HepG2 (cell line): ENCODE results near the gene NES. TPM values are rescaled to one million over a fixed set of nuclear protein-coding genes. Genes with fewer than 3 reads are reported as not detected.

Experiments
- ELF1 ChIP-seq: sonication (generic); formaldehyde crosslinking; IDR thresholded peaks from 2 replicates; pipeline ENCODE4 v1.4.0; 2020; ENCODE audit warnings: missing genetic modification reagents
- FOXP1 ChIP-seq, 2 experiments: fragments of 450-650 bp in 1 of 2; IDR thresholded peaks; 2 replicates each; pipeline ENCODE4 v1.6.1; 2017 to 2018; ENCODE audit warnings: antibody characterized with exemption in 1 of 2
- KAT2B ChIP-seq: fragments of 150-350 bp; IDR thresholded peaks from 2 replicates; pipeline ENCODE4 v1.6.1; 2014; ENCODE audit warnings: low read depth, low read length, borderline replicate concordance
- KLF11 ChIP-seq: IDR thresholded peaks from 2 replicates; pipeline ENCODE4 v1.6.1; 2016; ENCODE audit warnings: missing compliant biosample characterization
- MBD4 ChIP-seq: IDR thresholded peaks from 2 replicates; pipeline ENCODE4 v1.6.1; 2012; ENCODE audit warnings: low read length, inconsistent platforms, borderline replicate concordance
- PBX3 ChIP-seq: sonication (generic); formaldehyde crosslinking; IDR thresholded peaks from 2 replicates; pipeline ENCODE4 v1.8.1; 2023; ENCODE audit warnings: missing genetic modification reagents, inconsistent platforms, borderline replicate concordance
- SKI ChIP-seq: fragments of 450-650 bp; IDR thresholded peaks from one replicate; pipeline ENCODE4 v1.6.1; 2018; ENCODE audit warnings: mild to moderate bottlenecking; ENCODE audit not compliant: partially characterized antibody
- SP140L ChIP-seq: sonication (generic); formaldehyde crosslinking; IDR thresholded peaks from 2 replicates; pipeline ENCODE4 v1.4.0; 2020; ENCODE audit warnings: missing genetic modification reagents, borderline replicate concordance
- SP4 ChIP-seq: sonication (generic); formaldehyde crosslinking; IDR thresholded peaks from 2 replicates; pipeline ENCODE4 v1.8.1; 2023; ENCODE audit warnings: mild to moderate bottlenecking, missing genetic modification reagents
- TCF12 ChIP-seq, 2 experiments: fragments of 450-650 bp in 1 of 2; sonication (generic) in 1 of 2; formaldehyde crosslinking in 1 of 2; IDR thresholded peaks; 2 replicates each; pipeline versions ENCODE4 v1.6.1 to v1.8.0; 2017 to 2022; ENCODE audit warnings: antibody characterized with exemption in 1 of 2, mild to moderate bottlenecking in 1 of 2, missing genetic modification reagents in 1 of 2, moderate library complexity in 1 of 2
- ZEB1 ChIP-seq: IDR thresholded peaks from 2 replicates; pipeline ENCODE4 v1.6.1; 2012; ENCODE audit warnings: mild to moderate bottlenecking, low read depth, inconsistent platforms; ENCODE audit not compliant: insufficient replicate concordance
- ZFP36L1 ChIP-seq: sonication (generic); formaldehyde crosslinking; IDR thresholded peaks from 2 replicates; pipeline ENCODE4 v1.8.0; 2022; ENCODE audit warnings: mild to moderate bottlenecking, missing genetic modification reagents, moderate library complexity
- ZKSCAN8 ChIP-seq: IDR thresholded peaks from 2 replicates; pipeline ENCODE4 v1.6.1; 2016; ENCODE audit warnings: borderline replicate concordance, missing genetic modification reagents, missing compliant biosample characterization
- ZNF143 ChIP-seq: sonication (generic); formaldehyde crosslinking; IDR thresholded peaks from 2 replicates; pipeline ENCODE4 v1.4.0; 2020; ENCODE audit warnings: missing genetic modification reagents
- ZNF609 ChIP-seq: sonication (generic); formaldehyde crosslinking; IDR thresholded peaks from 2 replicates; pipeline ENCODE4 v1.4.0; 2020; ENCODE audit warnings: mild to moderate bottlenecking, missing genetic modification reagents, borderline replicate concordance
- ZNF670 ChIP-seq: sonication (generic); formaldehyde crosslinking; IDR thresholded peaks from 2 replicates; pipeline ENCODE4 v1.8.0; 2022; ENCODE audit warnings: mild to moderate bottlenecking, missing genetic modification reagents, borderline replicate concordance
- ZSCAN20 ChIP-seq: sonication (generic); formaldehyde crosslinking; IDR thresholded peaks from 2 replicates; pipeline ENCODE4 v1.4.0; 2020; ENCODE audit warnings: missing genetic modification reagents, mild to moderate bottlenecking, borderline replicate concordance
- ZSCAN22 ChIP-seq: sonication (generic); formaldehyde crosslinking; IDR thresholded peaks from 2 replicates; pipeline ENCODE4 v1.4.0; 2020; ENCODE audit warnings: mild to moderate bottlenecking, missing genetic modification reagents
- ZSCAN29 ChIP-seq: sonication (generic); formaldehyde crosslinking; conservative IDR thresholded peaks from 2 replicates; pipeline ENCODE4 v1.4.0; 2020; ENCODE audit warnings: mild to moderate bottlenecking, missing genetic modification reagents
- polyA plus RNA-seq, 8 experiments: library from polyadenylated mRNA; depleted of rRNA in 3 of 8; stranded (reverse) in 7 of 8; unstranded in 1 of 8; fragments of >200 nt; fragmentation: Illumina TruSeq in 4 of 8; extraction: Trizol in 4 of 8; gene quantifications; 2 replicates each; pipeline versions ENCODE4 v1.2.1 to v1.2.3, GENCODE V29; 2011 to 2016; ENCODE audit warnings: low read depth in 4 of 8, missing spikeins in 1 of 8, mixed read lengths in 1 of 8; ENCODE audit not compliant: insufficient read depth in 1 of 8
- total RNA-seq, 5 experiments: library from RNA; depleted of rRNA; stranded (reverse); fragments of >200 nt; fragmentation: Illumina TruSeq; extraction: Trizol; gene quantifications; 2 replicates each; pipeline ENCODE4 v1.2.3, GENCODE V29; 2016; ENCODE audit warnings: low read depth in 1 of 5
- TF ChIP-seq, protein P1 (sequence below): sonication (generic); formaldehyde crosslinking; IDR thresholded peaks from 2 replicates; pipeline ENCODE4 v1.4.0; 2020; ENCODE audit warnings: missing genetic modification reagents; ENCODE audit errors: not compliant biosample characterization

NES gene
- total and polyA plus RNA-seq, 2 of the 13 experiments (the other 11 are each of a cell fraction or from before 2014, with no cell fraction given): 1.7 to 16.6 TPM

GRCh38 chr1:156677616-156678596 is 699 bp upstream of the NES start (continued):
- no peak for TF ChIP-seq FOXP1 (IDR thresholded peaks at IDR 0.05)
- no peak for TF ChIP-seq FOXP1 (CRISPR knock-in tag; IDR thresholded peaks at IDR 0.05)
- no peak for TF ChIP-seq ZSCAN20 (CRISPR knock-in tag)
- TF ChIP-seq ZFP36L1 (CRISPR knock-in tag): no peak
- peak; percentile 96 for TF ChIP-seq ZSCAN22
- TF ChIP-seq MBD4: no peak
- TF ChIP-seq SKI: no peak
- TF ChIP-seq ZNF609 (CRISPR knock-in tag): no peak
- TF ChIP-seq SP140L (CRISPR knock-in tag): no peak
- TF ChIP-seq PBX3 (CRISPR knock-in tag): no peak
- 0 out of 2 replicates have a peak, but pooled peaks have one; percentile 39 for TF ChIP-seq ZNF143 (CRISPR knock-in tag)
- no peak for TF ChIP-seq ZSCAN29 (CRISPR knock-in tag)
- TF ChIP-seq ELF1 (CRISPR knock-in tag): peak; percentile 32; the same call in 1 of the 2 replicates
- TF ChIP-seq SP4: no peak
- TF ChIP-seq ZKSCAN8 (CRISPR knock-in tag): no peak
- no peak for TF ChIP-seq ZEB1
- TF ChIP-seq KAT2B: no peak
- no peak for TF ChIP-seq TCF12 (IDR thresholded peaks at IDR 0.05)
- no peak for TF ChIP-seq TCF12 (CRISPR knock-in tag; IDR thresholded peaks at IDR 0.05)
- TF ChIP-seq, protein P1, sequence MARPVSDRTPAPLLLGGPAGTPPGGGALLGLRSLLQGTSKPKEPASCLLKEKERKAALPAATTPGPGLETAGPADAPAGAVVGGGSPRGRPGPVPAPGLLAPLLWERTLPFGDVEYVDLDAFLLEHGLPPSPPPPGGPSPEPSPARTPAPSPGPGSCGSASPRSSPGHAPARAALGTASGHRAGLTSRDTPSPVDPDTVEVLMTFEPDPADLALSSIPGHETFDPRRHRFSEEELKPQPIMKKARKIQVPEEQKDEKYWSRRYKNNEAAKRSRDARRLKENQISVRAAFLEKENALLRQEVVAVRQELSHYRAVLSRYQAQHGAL (CRISPR knock-in tag): no peak
- no peak for TF ChIP-seq KLF11
- TF ChIP-seq ZNF670 (CRISPR knock-in tag): no peak
